GM10266 (cell line): Measurements from ENCODE around the gene ELMO3.
A peak's percentile ranks its signal among the peaks of the same experiment; 100 is the strongest.

Experiments used
- DNase-seq: peaks from one replicate; pipeline ENCODE4 v3.0.0; 2012; ENCODE audit errors: extremely low spot score
- CTCF ChIP-seq: IDR thresholded peaks from 2 replicates; pipeline ENCODE4 v1.5.1; 2012; ENCODE audit warnings: mild to moderate bottlenecking, low read depth; ENCODE audit not compliant: control insufficient read depth, insufficient read depth; ENCODE audit errors: missing control alignments

Gene ELMO3

GRCh38 chr16:67194260-67194659 is 4.7 kb upstream of the ELMO3 start:
- no peak for TF ChIP-seq CTCF
- no peak for DNase-seq

- no peak for TF ChIP-seq CTCF
- no peak for DNase-seq
Measured at GRCh38 chr16:67195676-67196075, 3.3 kb upstream of the ELMO3 start.

- TF ChIP-seq CTCF = no peak
- DNase-seq = no peak
Measured at GRCh38 chr16:67196881-67197280, 2.0 kb upstream of the ELMO3 start.

GRCh38 chr16:67197704-67198103 is 1.2 kb upstream of the ELMO3 start:
- no peak for TF ChIP-seq CTCF
- no peak for DNase-seq

- no peak for DNase-seq
- peak; percentile 30 for TF ChIP-seq CTCF
Measured at GRCh38 chr16:67198238-67198734, 645 bp upstream of the ELMO3 start.

- no peak for TF ChIP-seq CTCF
- DNase-seq = no peak
Measured at GRCh38 chr16:67199808-67200198, 872 bp downstream of the ELMO3 start.

GRCh38 chr16:67200491-67200890 is 1.6 kb downstream of the ELMO3 start:
- TF ChIP-seq CTCF = no peak
- no peak for DNase-seq
